OCI-LY1 (cell line): ENCODE data around the gene CACNA1H.

Source experiments
- EZH2 ChIP-seq: fragments of 200-600 bp; sonication (generic), shearing (Covaris generic); IDR thresholded peaks from 2 replicates; pipeline ENCODE4 v1.8.0; 2017; ENCODE audit warnings: borderline replicate concordance, mixed run types, mild to moderate bottlenecking, antibody characterized with exemption, low read length, moderate library complexity, mixed read lengths
- TF ChIP-seq, protein P1 (sequence below): fragments of 200-600 bp; sonication (generic), shearing (Covaris generic); IDR thresholded peaks from 2 replicates; pipeline ENCODE4 v1.5.1; 2017; ENCODE audit warnings: mild to moderate bottlenecking, antibody characterized with exemption, low read length, moderate library complexity, mixed read lengths

DNA sequence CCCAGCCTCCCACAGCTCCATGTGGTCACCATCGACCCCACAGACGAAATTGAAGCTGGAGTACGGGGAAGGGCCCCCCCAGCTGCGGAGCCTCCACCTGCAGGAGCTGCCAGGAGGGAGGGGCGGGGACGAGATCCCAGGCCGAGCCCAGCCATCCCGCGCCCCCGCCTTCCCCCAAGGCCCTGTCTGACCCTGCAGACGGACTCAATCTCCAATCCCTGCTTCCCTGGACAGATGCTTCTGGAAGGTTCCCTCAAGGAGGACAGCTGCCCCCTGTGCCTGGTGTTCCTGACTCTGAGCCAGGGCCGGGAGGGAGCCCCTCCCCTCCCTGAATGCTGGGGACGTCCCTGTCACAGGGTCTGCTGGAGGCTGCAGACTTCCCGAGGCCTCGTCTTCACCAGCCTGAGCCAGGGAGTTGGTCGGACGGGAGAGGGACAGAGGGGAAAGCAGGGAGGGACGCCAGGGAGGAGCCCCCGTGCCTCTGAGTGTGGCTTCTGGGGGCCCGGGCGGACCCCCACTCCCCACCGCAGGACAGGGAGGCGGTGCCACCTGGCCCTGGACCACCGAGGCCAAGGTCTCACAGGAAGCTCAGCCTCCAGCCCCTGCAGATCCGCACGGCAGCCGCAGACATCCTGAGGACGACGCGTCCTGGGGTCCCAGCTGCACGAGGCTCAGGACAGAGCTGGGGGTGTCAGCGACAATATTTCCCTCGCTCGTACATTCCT lies 35.6 kb upstream of the CACNA1H start:
- TF ChIP-seq, protein P1, sequence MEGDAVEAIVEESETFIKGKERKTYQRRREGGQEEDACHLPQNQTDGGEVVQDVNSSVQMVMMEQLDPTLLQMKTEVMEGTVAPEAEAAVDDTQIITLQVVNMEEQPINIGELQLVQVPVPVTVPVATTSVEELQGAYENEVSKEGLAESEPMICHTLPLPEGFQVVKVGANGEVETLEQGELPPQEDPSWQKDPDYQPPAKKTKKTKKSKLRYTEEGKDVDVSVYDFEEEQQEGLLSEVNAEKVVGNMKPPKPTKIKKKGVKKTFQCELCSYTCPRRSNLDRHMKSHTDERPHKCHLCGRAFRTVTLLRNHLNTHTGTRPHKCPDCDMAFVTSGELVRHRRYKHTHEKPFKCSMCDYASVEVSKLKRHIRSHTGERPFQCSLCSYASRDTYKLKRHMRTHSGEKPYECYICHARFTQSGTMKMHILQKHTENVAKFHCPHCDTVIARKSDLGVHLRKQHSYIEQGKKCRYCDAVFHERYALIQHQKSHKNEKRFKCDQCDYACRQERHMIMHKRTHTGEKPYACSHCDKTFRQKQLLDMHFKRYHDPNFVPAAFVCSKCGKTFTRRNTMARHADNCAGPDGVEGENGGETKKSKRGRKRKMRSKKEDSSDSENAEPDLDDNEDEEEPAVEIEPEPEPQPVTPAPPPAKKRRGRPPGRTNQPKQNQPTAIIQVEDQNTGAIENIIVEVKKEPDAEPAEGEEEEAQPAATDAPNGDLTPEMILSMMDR: no peak
- no peak for TF ChIP-seq EZH2
